ENCODE measurements around the gene LIPA. TPM values are rescaled to one million over a fixed set of nuclear protein-coding genes. Genes with fewer than 3 reads are reported as not detected.
A peak's percentile ranks its signal among the peaks of the same experiment; 100 is the strongest.

The LIPA gene
- total RNA-seq, 2 donors from 2014 or later: 19.8 to 30.4 TPM

- Histone ChIP-seq H3K27me3 (no peaks in the 10 kb centered on the region), H3K9me3 (no peaks in the 10 kb centered on the region), H3K27ac (peak overlapping the region in 2 of 4 donors; percentile 12 to 47), H3K4me3 (no peak overlapping the region), H3K4me1 (no peaks in the 10 kb centered on the region), H3K36me3 (replicated peaks in 1 of 2; ENCODE audit: insufficient read depth in 1 of 2, low read depth in 2 of 2) (peaks cover 0 to 3% of the 10 kb centered on the region in 2 donors)
- DNase-seq (peak in 1 of 4 donors; percentile 42), ATAC-seq (no peak)
- WGBS, 2 donors: 49 to 87% methylated on average over 8 of the region's 8 CpGs
- intact Hi-C loops (cut with DNase I): no loop called here
- no peak for TF ChIP-seq POLR2A (IDR thresholded peaks at IDR 0.05)
- no peak for TF ChIP-seq CTCF (IDR thresholded peaks at IDR 0.05)
Measured at GRCh38 chr10:89242840-89243568, 8.6 kb downstream of the LIPA start.

- no peak for DNase-seq
- Histone ChIP-seq H3K27ac (peak overlapping the region in 1 of 4 donors; percentile 47), H3K4me1 (no peaks in the 10 kb centered on the region), H3K36me3 (replicated peaks in 1 of 2; ENCODE audit: insufficient read depth in 1 of 2, low read depth in 2 of 2) (peaks cover 0 to 3% of the 10 kb centered on the region in 2 donors), H3K27me3 (no peaks in the 10 kb centered on the region), H3K4me3 (no peak overlapping the region), H3K9me3 (no peaks in the 10 kb centered on the region)
- TF ChIP-seq CTCF (IDR thresholded peaks at IDR 0.05) (no peak), POLR2A (IDR thresholded peaks at IDR 0.05) (no peak)
- intact Hi-C loops (cut with DNase I): no loop called here
- ATAC-seq: no peak
Measured at GRCh38 chr10:89242345-89242684, 9.3 kb downstream of the LIPA start.

GRCh38 chr10:89241486-89242344 lies 9.9 kb downstream of the LIPA start:
- H3K4me3 ChIP-seq: no peak overlapping the region
- peak in 1 of 4 donors; percentile 23 for DNase-seq
- intact Hi-C loops (cut with DNase I): no loop called here
- ATAC-seq: peak; percentile 27
- no peaks in the 10 kb centered on the region for H3K4me1 ChIP-seq
- H3K9me3 ChIP-seq: no peaks in the 10 kb centered on the region
- TF ChIP-seq POLR2A (IDR thresholded peaks at IDR 0.05) (no peak), CTCF (IDR thresholded peaks at IDR 0.05) (no peak)
- H3K27ac ChIP-seq: peak overlapping the region in 1 of 4 donors; percentile 47
- H3K36me3 ChIP-seq (replicated peaks in 1 of 2; ENCODE audit: insufficient read depth in 1 of 2, low read depth in 2 of 2): peaks cover 0 to 3% of the 10 kb centered on the region in 2 donors
- 82 to 85% methylated on average over 3 of the region's 3 CpGs for WGBS, 2 donors
- H3K27me3 ChIP-seq: no peaks in the 10 kb centered on the region

GRCh38 chr10:89241026-89241425 lies 10.5 kb downstream of the LIPA start:
- Histone ChIP-seq H3K36me3 (replicated peaks in 1 of 2; ENCODE audit: insufficient read depth in 1 of 2, low read depth in 2 of 2) (peaks cover 0 to 3% of the 10 kb centered on the region in 2 donors), H3K4me3 (no peak overlapping the region), H3K27me3 (no peaks in the 10 kb centered on the region), H3K27ac (no peak overlapping the region), H3K4me1 (no peaks in the 10 kb centered on the region), H3K9me3 (no peaks in the 10 kb centered on the region)
- 81 to 92% methylated on average over 3 of the region's 3 CpGs for WGBS, 2 donors
- intact Hi-C loops (cut with DNase I): no loop called here
- ATAC-seq (no peak), DNase-seq (no peak)
- TF ChIP-seq CTCF (IDR thresholded peaks at IDR 0.05) (no peak), POLR2A (IDR thresholded peaks at IDR 0.05) (no peak)

Measured in body of pancreas (tissue), 4 donors.